ENCODE results near the gene HOXB9.

HOXB9 gene

GRCh38 chr17:48624544-48625494 is 1.3 kb downstream of the HOXB9 start:
- peak; percentile 64 for DNase-seq (ENCODE audit: low read depth, low spot score)

GRCh38 chr17:48624118-48624517 is 2.0 kb downstream of the HOXB9 start:
- no peak for DNase-seq (ENCODE audit: low read depth, low spot score)

GRCh38 chr17:48623583-48623982 is 2.6 kb downstream of the HOXB9 start:
- DNase-seq (ENCODE audit: low read depth, low spot score), result no peak

DNA sequence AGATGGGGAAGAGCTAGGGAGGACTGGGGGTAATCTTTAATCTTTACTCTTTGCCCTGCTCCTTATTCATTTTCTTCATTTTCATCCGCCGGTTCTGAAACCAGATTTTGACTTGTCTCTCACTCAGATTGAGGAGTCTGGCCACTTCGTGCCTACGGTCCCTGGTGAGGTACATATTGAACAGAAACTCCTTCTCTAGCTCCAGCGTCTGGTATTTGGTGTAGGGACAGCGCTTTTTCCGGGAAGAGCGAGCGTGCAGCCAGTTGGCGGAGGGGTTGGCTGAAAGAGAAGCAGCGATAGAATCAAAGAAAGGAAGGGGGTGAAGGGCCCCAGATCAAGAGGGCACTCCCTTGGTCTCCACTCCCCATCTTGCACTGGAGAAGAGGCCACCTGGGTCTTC is 3.3 kb downstream of the HOXB9 start:
- peak; percentile 19 for DNase-seq (ENCODE audit: low read depth, low spot score)

- peak; percentile 30 for DNase-seq (ENCODE audit: low read depth, low spot score)
Measured at GRCh38 chr17:48621410-48622392, 4.5 kb downstream of the HOXB9 start.

DNA sequence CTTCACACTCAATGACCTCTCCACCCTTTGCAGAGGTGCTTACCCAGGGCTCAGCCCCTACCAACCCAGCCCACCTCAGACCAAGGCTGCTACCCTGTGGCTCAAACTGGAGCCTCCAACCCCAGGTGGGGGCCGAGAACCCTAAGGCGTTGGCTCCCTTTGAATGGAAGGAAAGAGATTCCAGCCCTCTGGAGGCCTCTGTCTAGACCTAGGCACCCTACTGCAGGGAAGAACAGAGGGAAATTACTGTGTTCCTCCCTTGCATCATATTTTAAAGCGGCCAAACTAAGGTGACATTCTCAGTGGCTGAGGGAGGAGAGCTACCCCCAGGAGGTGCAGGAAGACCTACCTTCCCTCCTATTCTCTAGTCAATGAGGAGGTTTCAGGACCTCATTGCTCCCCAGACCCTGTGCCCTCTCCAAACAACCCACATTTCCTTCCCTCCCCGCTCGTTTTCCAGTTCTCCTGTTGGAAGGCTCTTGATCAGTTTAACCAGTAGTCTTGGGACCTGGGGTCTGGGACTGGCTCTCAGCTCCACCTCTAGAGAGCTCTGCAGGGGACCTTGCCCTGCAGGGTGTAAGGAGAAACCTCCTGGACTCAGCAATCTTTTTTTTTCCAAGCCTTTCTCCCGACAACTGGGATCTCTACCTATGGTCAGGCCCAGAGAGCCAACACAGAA is 5.6 kb downstream of the HOXB9 start:
- peak; percentile 57 for DNase-seq (ENCODE audit: low read depth, low spot score)

DNA sequence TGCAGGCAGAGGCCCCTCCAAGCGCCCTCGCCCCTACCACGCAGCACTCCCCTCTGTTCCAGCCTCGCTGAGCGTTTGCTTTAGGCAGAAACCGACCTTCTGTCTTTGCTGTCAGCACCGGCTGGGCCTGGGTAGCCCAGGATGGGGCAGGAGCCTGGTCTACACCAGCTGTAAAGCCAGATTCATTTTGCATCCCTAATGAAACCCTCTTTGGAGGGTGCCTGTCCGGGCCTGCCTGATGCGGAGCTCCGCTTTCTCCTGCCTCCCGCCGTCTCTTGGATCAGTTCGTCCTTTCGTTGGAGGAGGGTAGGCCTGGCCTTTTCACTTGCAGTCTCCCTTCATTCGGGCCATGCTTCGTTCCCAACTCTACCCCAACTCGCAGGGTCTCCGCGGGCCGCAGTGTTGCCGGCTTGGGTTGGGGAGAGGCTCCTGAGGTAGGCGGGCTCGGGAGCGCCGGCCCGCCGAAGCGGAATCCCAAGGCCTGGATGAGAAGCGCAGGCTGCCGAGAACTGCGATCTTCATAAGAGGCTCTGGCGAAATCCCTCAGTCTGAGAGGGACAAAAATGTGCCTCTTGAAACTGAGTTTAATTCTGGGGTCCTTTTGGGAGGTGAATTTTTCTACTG is 6.2 kb downstream of the HOXB9 start:
- peak; percentile 74 for DNase-seq (ENCODE audit: low read depth, low spot score)

DNA sequence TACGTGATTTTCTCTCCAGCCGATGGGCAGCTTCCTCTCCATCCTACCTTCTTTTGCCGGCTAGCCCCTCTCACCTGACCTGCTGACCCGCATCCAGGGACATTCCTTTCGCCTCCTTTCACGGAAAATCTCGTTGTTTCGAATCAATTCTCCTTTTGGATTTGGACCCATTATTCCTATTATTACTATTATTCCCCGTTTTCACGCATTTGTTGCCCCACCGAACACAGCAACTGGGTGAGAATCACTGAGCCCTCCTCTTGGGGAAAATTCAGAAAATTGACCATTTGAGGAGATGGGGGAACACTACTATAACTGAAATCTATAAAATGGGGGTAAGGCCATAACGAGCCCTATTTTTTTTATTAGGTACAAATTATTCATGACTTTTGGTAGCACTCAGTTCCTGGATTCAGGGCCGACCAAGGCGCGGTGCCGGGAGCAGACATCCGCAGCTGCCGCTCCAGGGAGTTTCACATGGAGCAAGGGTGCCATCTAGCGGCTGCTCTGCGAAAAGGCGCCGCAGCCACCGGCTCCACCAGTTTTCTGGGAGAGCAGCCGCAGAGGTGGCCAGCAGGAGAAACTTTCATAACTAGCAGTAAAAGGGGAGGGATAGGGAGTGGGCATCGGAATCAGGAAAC is 7.8 kb downstream of the HOXB9 start:
- DNase-seq (ENCODE audit: low read depth, low spot score), result peak; percentile 95

DNA sequence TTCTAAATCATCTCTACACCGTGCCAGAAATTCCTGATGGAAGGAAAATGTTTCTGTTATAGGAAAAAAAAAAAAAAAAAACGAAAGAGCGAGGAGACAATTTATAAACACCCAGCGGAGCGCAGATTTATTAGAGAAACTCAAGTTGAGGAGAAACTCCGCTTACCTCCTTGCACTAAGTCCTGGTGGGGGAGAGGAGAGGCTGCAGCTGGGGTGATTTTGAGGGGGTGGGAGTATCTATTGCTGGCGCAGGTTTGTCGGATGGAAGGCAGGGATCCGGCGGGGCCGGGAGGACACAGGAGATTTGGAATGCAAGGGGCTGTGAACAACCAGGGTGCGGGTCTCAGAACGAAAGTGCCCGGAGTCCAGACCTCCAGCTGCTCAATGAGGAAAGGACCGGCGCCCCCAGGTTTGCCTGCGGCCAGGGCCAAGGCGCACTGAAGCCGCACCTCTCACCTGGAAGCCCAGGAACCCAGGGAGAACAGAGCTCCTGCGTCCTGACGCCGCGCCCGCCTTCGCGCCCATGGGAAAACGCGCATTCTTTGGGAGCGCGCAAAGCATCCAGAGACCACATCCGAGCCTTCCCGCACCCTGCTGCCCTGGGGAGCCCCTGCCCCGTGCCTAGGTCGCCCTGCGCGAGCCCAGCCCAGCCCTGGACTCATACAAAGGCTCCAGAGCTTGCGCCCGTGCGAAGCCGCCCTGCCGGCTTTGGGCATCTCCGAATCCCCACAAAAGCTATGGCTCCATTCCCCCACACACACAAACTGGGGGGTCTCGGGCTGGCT is 8.5 kb downstream of the HOXB9 start:
- DNase-seq (ENCODE audit: low read depth, low spot score), result no peak

DNA sequence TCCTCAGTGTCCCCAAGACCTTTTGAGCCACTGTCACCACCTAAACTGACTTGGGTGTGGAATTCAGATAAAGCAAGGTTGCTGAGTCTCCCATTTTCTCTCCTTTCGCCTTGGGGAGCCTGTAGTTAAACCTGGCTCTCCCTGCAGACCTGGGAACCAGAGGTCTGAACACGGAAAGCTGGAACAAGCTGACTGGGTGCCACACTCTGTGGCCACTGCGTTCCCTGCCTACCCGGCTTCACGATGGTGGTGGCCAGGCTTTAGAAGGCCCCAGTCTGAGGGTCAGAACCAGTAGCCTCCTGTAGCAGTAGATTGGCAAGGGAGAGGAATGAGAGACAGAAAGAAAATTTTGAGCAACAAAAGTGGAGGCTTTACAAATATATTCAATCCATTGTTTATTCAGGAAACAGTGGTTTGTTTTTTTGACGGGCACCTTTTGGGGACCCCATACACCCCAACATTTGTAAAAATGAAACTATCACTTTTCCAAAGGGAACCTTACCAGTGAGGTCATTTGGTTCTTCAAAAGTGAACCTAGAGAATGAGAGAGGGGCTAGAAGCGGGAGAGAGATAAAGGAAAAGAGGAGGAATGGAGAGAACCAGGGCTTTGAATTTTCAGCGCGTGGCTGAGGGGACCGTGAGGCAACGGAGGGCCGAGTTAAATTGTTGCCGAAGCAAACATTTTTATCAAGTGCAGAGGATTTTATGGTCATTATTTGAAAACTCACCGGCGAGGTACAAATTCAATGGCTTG is 9.3 kb downstream of the HOXB9 start:
- no peak for DNase-seq (ENCODE audit: low read depth, low spot score)

GRCh38 chr17:48615963-48616716 is 10.0 kb downstream of the HOXB9 start:
- DNase-seq (ENCODE audit: low read depth, low spot score), result no peak

DNA sequence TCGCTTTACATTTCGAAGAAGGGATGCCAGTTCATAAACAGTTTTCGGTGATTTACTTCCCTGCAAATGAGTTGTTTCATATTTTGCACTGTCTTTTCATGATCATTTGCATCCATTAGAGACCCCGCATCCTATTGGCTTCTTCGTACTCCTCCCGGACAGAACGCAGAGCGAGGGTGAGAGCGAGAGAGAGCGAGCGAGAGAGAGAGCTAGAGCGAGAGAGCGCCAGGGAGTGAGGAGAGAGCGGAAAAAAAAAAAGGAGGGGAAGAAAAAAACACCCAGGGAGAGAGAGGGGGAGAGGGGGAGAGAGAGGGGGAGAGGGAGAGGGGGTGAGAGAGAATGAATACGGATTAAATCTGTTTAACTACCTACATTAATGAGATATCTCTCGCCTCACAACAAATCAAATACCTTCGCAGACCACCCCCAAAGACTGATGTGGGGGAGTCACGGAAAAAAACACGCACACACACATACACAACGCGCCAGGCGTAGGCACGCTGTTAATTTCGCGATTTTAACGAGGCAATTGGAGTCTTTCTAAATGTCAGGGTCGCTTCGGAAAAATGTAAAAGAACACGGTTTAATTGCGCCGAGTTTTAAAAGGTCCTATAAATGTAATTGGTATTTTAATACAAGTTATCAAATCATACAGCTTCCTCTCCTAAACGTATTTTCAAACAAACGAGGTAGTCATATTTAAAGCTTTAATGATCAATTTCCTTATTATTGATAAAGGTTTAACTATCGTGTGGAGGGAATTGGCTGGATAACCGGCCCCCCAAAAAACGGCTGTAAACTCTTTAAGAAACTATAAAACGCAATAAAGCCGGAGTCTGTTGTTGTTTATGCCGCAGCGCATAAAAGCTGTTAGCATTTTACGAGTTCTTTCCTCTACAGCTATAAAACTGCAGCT is 10.9 kb downstream of the HOXB9 start, which contains the start of gene HOXB8:
HOXB8 (minus strand) TSS at position 246 of the 916 bp plus-strand sequence. CDS start 588 bp downstream, outside the sequence.
- no peak for DNase-seq (ENCODE audit: low read depth, low spot score)

- DNase-seq (ENCODE audit: low read depth, low spot score), result peak; percentile 72
Measured at GRCh38 chr17:48613862-48614694, 12.1 kb downstream of the HOXB9 start.

DNA sequence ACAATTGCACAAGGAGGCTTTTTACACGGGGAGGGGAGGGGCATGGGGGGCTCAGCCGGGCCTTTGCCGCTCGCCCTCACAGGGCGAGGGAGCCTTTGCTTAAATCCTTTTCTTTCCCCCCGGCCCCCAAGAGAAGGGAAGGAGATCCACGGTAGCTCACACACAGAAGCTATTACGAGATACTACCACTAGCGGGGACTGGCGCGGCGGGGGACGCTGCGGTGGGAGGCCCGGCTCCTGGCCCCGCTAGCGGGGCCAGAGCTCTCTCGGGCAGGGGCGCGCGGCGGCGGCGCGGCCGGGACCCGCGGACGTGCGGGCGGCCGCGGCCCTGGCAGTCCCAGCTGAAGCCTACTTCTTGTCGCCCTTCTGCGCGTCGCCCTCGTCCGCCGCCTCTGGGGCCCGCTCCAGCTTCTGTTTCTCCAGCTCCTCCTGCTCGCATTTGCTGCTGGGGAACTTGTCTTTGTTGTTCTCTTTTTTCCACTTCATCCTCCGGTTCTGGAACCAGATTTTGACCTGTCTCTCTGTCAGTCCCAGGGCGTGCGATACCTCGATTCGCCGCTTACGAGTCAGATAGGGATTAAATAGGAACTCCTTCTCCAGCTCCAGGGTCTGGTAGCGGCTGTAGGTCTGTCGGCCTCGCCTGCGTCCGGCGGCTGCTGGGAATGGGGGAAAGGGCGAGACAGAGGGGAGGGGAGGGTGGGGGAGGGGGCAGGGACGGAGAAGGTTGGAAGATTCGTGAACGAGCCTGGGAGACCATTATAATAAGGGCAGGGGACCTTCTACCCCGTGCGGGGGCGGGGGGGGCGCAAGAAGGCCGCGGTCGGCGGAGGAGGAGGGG is 13.1 kb downstream of the HOXB9 start:
- DNase-seq (ENCODE audit: low read depth, low spot score), result peak; percentile 64

- DNase-seq (ENCODE audit: low read depth, low spot score), result no peak
Measured at GRCh38 chr17:48612456-48612853, 13.7 kb downstream of the HOXB9 start.
